ENCODE results near the gene HNF1A.

DNA sequence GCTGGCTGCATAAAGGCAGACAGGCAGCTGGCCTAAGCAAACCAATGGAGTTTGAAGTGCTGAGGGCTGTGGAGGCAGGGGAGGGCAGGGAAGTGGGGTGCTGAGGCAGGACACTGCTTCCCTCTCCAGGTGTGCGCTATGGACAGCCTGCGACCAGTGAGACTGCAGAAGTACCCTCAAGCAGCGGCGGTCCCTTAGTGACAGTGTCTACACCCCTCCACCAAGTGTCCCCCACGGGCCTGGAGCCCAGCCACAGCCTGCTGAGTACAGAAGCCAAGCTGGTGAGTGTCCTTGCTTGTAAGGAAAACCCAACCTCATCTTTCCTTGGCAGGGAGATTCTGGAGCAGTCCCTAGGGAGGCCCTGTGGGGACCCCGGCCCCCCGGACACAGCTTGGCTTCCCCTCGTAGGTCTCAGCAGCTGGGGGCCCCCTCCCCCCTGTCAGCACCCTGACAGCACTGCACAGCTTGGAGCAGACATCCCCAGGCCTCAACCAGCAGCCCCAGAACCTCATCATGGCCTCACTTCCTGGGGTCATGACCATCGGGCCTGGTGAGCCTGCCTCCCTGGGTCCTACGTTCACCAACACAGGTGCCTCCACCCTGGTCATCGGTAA lies 17.9 kb downstream of the HNF1A start:
- TF ChIP-seq, protein P1, sequence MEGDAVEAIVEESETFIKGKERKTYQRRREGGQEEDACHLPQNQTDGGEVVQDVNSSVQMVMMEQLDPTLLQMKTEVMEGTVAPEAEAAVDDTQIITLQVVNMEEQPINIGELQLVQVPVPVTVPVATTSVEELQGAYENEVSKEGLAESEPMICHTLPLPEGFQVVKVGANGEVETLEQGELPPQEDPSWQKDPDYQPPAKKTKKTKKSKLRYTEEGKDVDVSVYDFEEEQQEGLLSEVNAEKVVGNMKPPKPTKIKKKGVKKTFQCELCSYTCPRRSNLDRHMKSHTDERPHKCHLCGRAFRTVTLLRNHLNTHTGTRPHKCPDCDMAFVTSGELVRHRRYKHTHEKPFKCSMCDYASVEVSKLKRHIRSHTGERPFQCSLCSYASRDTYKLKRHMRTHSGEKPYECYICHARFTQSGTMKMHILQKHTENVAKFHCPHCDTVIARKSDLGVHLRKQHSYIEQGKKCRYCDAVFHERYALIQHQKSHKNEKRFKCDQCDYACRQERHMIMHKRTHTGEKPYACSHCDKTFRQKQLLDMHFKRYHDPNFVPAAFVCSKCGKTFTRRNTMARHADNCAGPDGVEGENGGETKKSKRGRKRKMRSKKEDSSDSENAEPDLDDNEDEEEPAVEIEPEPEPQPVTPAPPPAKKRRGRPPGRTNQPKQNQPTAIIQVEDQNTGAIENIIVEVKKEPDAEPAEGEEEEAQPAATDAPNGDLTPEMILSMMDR (conservative IDR thresholded peaks at IDR 0.05; ENCODE audit: low read length): no peak
- no peak for TF ChIP-seq EZH2phosphoT487 (IDR thresholded peaks at IDR 0.05; ENCODE audit: borderline replicate concordance)
